Measurements from ENCODE around the gene DIP2C.

DNA sequence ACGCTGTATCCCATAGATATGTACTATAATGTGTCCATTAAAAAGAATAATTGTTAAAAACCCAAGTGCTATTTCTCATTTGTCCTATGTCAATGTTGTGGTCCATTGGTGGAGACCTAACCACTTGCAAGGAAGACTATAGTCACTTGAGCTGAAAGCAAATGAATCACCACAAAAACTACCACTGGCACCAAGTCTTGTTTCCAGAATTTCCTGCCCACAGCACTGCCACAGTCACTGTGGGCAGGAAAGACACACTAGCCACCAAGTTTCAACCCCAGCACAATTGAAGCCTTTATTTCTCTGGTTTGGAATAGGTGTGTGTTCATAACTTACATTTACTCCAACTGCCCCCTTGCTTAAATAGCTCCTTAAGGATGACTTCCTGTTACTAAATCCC is 12.4 kb downstream of the DIP2C start:
- no peak for TF ChIP-seq ELF4 (IDR thresholded peaks at IDR 0.05)
- no peak for TF ChIP-seq TARDBP (IDR thresholded peaks at IDR 0.05)

All from HEK293T (cell line).